Sciatic nerve (tissue), 2 donors: ENCODE results near the gene F13A1. TPM values are rescaled to one million over a fixed set of nuclear protein-coding genes. Genes with fewer than 3 reads are reported as not detected.
"Not testable (repeated sequence)": the region's sequence is repeated elsewhere in the genome, so short reads cannot be mapped to it uniquely, and the experiment has no call there.

Experiments
- ATAC-seq: fragments of 200-7000 bp; cut with Tn5 transposase; one replicate; pipeline ENCODE4 v1.9.1; 2020; ENCODE audit warnings: mild to moderate bottlenecking, moderate library complexity
- DNase-seq: peaks from one replicate; pipeline ENCODE4 v3.0.0-alpha.2; 2020; ENCODE audit warnings: low spot score
- intact Hi-C: fragments of 100-400 bp; cut with DNase I; formaldehyde crosslinking; loops from one replicate; pipeline ENCODE4 v1.14.2; 2022
- total RNA-seq: library from RNA; stranded (reverse); fragmentation: NEBNext Ultra II Directional; extraction: Animal tissue kit (Norgen Biotek cat#: 25700); gene quantifications from one replicate; pipeline ENCODE4 v1.2.1, GENCODE V29; 2021
- donor health status: DM: no; HTN: no; CAD: no.
- donor health status: DM: no; HTN: no; CAD: no.

The F13A1 gene
- total RNA-seq, 1 donor from 2014 or later, result 231 TPM

DNA sequence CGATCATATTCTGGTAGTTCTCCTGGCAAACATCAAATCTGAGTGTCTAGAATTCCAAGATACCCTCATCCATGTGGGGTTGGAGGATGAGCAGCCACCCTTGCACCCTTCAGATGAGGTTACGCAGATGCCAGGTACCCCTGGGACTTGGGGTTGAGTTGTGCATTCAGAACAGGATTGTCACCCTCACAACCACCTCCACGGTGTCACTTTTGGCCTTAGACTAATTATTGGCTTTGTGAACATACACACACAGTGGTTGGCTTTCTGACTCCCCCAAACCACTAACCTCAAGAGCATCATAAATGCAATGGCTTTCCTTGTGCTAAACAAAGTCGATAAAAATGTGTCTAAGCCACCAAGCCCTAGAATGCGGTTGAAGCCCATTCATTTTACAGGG is 2.9 kb upstream of the F13A1 start:
- intact Hi-C loops, result no loop called here
- no peak for ATAC-seq

DNA sequence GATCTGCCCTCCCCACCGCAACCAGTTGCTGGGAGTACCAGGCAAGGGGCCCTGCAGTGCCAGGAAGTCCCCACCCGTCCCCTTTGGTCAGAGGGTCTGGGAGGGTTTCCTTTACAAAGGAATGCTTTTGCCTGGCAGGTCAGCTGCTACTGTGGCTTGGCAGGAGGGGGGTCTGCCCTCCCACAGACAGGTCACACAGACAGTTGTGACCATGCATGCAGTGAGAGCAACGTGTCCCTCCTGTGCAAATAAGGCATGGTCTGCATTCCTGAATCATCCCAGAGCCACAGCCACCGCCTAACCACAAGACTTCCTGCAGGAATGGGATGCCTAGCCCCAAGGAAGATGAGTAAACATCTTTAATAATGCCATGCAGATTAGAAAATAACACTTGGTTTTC is 439 bp upstream of the F13A1 start:
- intact Hi-C loops, result no loop called here
- no peak for DNase-seq
- ATAC-seq, result peak; percentile 5

More for the DNA sequence above, 2.9 kb upstream of the F13A1 start:
- DNase-seq, result no peak

DNA sequence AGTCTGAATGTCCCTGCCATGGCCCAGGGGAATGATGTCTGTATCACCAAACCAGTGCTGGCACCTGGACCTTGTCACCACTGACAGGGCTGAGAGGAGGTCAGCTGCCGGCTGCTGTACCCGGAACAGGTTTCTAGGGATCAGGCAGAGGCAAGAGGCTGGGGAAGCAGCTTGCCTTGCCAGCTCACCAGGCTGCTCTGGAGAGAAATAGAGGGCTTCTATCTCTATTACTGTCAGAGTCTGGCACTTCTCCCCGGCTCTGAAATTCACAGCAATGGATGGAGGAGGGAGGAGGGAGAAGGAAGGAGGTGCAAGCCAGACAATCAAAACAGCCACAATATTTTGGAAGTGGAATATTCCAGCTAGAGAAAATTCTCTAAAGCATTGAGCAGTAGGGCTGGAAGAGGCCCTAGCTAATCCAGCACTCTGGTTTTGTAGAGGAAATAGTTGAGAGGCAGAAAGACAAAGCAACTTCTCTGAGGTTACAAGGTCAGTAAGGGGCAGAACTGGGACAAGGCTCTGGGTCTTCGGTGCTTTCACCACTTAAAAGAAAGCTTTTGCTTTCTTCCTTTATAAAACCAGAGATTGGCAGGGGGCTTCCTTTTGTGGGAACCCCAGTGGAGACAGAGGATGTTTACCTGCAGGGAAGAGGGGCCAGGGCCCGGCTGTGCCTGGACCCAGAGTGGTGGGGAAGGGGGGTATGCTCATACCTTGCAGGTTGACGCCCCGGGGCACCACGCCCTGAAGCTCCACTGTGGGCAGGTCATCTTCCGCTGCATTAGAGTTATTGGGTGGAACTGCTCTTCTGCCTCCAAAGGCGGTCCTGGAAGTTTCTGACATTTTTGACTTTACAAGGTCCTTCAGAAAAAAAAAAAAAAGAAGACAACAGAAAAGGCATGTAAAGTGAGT is 2.4 kb downstream of the F13A1 start:
- no peak for ATAC-seq

DNA sequence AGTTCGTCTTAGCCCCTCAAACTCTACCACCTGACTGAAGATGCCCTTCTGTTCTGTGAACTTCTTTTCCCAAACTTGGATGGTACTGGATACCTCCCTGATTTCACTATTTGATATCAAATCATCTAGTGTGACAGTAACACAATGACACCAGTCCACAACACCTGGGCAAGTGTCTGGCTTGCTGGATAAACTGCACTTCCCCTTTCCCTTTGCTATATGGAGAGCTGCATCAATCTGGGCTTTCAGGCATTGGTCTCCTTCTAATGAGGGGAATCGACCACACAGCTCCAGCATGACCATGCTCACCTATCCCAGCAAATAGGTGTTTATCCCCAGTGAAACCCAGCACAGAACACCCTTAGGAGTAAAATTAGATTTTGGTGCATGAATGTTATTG is 3.1 kb downstream of the F13A1 start:
- ATAC-seq, result no peak
- intact Hi-C loops, result no loop called here
- no peak for DNase-seq

More for the DNA sequence above, 2.4 kb downstream of the F13A1 start:
- DNase-seq, result no peak
- intact Hi-C loops, result no loop called here

DNA sequence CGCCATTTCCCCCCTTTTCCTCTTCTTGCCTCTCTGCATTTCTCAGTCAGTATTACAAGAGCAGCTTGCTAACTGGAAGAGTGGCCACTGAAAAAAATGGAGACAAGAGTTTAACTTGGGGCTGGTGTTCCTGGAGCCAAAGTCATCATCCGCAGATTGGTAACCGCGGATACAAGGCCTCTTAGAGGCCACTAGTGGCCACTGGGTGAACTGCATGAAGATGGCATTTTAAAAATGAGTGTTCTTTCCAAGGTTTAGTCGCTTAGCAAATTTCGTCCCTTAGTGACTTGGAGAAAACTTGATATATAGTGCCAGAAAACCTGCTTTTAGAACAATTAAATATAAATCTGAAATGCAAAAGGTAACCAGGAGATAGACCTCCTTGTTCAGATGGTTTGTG is 4.8 kb downstream of the F13A1 start:
- intact Hi-C loops, result no loop called here
- DNase-seq (peak; percentile 69), ATAC-seq (peak; percentile 52)

DNA sequence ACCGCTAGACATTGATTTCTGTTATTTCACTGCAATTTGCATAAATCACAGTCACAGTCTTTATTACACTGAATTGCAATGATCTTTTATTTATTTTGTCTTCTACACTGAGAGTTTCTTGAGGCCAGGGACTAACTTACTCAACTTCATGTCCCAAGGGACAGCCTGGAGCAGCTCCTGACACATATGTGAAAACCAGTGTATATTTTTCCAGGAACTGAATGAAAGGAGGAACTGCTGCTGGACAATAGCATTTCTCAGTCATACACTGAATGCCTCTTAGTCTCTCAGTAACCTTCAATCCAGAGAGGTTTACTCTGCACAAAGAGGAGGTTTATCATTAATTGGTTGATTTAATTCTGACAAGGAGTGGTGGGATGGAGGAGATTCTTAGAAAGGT is 5.9 kb downstream of the F13A1 start:
- intact Hi-C loops, result no loop called here
- DNase-seq, result no peak
- ATAC-seq, result no peak

DNA sequence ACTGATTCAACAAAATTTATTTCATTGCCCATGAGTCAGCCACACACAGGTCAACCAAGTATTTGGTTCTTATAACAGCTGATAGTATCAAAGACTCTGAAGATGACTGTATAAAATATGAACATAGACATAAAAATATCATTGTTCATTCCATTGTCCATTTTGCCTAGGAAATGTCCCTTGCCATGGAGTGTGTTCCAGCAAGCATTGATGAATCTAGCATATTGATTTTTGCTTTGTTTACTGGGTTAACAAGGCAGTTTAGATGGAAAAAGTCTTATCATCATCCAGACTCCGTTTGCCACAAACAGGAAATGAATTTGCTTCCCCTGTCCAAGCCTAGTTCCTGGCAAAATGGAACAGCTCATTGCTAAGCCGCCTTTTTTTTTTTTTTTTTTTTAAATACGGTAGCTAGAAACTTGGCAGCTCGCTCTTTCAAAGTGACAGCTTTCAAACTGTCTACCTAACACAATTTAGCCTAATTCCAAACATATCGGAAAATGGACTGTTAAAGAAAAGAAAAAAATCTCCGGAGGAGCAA is 7.5 kb downstream of the F13A1 start:
- ATAC-seq (no peak), DNase-seq (no peak)
- intact Hi-C loops, result no loop called here

DNA sequence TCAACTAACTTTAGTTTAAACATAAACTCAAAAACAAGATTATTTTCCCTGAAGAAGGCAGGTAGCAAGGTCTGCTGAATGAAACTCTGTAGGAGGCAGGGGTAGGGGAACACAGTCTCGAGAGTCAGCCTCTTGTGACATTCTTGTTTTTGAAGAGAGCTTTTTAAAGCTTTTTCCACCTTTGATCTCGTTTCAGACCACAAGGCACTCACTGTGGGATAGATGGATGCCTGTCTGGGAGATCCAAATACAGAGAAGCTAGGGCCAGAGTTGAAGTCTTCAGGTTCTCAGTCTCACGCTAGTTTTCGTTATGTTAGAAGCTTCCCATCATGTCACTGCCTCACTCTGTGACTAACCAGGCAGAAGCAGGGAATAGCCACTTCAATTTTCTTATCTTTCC is 14.9 kb downstream of the F13A1 start:
- ATAC-seq, result no peak
- intact Hi-C loops, result no loop called here
- no peak for DNase-seq

DNA sequence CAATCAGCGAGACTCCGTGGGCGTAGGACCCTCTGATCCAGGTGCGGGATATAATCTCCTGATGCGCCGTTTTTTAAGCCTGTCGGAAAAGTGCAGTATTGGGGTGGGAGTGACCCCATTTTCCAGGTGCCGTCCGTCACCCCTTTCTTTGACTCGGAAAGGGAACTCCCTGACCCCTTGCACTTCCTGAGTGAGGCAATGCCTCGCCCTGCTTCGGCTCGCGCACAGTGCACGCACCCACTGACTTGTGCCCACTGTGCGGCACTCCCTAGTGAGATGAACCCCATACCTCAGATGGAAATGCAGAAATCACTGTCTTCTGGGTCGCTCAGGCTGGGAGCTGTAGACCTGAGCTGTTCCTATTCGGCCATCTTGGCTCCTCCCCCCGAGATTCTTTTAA is 20.1 kb downstream of the F13A1 start:
- DNase-seq, ATAC-seq, intact Hi-C loops: not testable (repeated sequence)

DNA sequence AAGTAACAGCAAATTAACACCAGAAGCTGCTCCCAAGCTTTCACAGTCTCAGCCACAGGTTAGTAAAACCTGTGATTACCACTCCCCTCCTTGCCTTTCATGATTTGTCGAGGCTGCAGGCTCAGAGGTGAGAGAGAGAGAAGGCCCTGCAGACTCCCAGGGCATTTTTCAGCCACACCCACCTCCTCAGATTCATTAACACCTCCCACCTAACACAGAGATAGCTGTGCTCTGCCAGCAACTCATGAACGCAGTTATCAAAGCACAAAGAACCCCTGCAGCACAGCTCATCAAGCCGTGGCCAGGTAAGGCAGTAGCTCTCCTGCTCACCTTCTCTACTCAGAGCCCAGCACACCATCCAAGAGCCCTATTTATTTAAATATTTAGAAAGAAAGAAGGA is 27.1 kb downstream of the F13A1 start:
- intact Hi-C loops, result no loop called here
- DNase-seq, result no peak
- ATAC-seq, result no peak

DNA sequence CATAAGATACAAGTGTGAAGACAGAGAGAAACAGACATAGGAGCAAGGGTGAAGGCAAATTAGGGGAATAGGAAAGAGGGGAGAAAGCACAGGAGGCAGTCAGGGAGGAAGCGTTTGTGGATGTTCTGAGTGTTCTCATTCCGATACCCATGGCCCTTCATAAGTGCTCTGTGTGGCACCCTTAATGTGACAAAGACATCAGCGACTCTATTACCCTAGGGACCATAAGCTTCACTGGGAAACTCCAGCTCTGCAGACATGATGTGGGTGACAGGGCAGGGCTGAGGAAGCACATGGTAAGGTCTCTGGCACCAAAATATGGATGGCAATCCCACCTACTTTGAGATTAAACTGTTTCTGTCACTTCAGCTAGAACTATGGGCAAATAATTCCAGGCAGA is 33.0 kb downstream of the F13A1 start:
- DNase-seq (no peak), ATAC-seq (no peak)
- intact Hi-C loops, result no loop called here

DNA sequence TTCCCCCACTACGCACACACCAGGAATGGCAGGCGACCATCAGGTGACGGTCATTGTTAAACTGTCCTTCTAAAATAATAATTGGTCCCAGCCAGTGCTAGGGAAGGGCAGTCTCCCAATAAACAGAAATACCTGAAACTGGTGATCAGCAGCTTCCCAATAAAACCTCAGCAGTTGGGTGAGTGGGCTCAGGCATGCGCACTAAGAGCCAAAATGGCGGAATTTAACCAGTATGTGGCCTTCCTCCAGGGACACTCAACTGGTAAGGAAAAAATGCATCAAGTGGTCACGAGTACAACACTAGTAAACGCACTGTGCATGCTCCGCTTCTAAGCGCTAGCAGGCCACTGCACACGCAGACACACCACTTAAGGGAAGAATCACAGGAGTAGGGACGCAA is 34.8 kb downstream of the F13A1 start:
- DNase-seq (no peak), ATAC-seq (no peak)
- intact Hi-C loops, result no loop called here

DNA sequence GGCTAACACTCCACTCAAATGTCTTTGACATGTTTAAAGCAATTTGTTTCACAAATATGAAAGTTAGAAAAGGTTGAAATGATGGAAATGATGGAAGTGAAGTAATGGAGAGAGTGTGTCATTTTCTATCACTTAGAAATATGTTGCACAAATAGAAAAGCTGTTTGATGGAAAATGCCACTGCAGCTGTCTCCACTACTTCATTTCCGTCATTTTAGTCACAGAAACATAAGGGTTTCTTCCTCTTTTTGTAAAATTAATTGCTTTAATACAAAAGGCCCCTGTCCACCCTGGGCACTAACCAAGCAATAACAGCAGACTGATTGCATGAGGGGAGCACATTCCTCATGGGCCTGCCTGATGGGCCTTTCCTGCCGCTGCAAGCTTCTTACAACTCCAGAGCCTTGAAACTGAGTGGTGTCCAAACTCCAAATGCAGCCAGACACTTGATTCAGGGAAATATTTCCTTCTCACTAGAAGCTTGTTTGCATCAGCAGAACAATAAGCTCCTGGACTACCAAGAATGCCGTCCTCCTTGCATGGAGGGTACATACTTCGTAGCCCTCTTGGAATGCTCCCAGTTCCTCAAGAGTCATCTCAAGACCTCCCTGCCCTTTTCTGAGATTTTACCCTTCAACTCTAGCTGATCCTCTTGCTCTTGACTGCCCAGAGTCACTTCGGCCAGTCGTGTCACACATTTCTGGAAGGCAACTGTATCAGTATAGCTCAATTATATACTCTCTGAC is 36.1 kb downstream of the F13A1 start:
- DNase-seq (no peak), ATAC-seq (no peak)
- intact Hi-C loops, result no loop called here

DNA sequence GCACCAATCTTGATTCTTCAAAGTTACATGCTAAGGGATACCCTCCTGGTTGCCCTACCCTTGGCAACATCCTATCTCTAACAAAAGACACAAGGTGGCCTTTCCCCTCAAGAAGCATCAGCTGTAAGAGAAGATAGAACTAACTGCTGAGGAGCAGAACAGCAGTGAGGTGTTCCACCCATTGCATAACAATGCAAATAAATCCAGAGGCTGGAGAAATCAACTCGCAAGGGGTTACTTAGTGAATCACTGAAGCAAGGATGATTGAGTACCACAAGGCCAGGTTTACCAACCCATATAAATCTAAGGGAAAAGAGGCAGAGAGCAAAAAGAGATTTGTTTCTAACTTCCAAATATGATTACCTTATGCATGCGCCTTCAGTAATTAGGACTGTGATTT is 36.7 kb downstream of the F13A1 start:
- DNase-seq (no peak), ATAC-seq (no peak)
- intact Hi-C loops, result no loop called here

DNA sequence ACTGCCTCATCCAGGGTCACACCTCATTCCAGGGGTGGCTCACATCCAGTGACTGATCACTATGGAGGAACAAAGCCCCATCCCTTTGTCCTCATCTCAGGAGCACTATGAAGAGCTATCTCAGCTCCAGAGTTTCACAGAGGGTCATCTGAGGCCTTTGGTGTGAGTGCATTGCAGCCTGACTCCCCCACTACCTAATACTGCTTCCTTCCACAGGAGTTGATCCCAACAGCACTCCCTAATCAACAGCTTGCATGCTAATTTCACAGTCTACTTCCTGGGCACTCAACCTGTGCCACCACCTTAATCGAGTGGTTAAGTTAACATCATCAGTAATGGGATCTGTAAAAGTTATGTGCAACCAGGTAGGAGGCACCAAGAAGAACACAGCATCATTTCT is 37.7 kb downstream of the F13A1 start:
- intact Hi-C loops, result no loop called here
- no peak for ATAC-seq
- no peak for DNase-seq

DNA sequence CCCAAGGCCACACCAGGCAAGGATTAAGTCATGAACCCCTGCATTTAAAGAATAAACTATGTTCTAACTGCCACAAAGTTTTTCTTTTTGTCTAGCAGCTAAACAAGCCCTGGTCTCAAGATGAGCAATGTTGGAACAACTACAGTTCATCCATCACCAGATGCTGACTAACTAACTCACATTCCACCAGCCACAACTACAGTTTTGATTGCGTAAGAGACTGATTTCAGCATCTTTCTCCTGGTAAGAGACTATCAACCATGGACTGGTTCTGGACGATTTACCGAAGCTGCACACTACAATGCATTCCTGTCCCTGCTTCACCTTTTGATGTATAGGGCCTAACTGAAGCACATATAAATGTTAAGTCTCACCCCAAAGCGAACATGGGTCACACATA is 43.0 kb downstream of the F13A1 start:
- no peak for DNase-seq
- no peak for ATAC-seq
- intact Hi-C loops, result no loop called here

DNA sequence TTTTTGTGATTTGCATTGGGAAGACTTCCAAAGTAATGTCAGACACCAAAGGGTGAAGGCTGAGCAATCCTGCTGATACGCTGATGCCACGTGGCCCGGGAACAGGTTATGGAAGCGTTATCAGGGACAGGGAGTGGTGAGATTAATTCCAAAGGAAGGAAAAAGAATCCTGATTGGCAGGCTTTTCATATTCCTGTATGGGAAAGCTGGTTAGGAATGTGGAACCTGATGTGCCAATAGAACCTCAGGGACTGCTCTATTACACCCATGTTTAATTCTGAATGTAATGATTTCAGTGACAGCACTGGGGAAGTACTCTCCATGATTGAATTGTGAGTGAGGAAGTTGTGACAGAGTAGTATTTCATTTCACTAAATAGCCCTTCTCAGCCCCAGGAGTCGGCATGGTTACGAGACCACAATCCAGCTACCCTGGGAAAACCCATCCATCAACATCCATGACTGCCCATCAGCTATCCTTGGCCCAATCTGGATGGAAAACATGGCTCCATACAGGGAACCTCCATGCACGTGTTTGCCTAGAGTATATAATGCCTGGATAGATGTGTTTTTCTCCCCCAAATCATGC is 49.4 kb downstream of the F13A1 start:
- intact Hi-C loops, result no loop called here
- ATAC-seq, result no peak
- no peak for DNase-seq

DNA sequence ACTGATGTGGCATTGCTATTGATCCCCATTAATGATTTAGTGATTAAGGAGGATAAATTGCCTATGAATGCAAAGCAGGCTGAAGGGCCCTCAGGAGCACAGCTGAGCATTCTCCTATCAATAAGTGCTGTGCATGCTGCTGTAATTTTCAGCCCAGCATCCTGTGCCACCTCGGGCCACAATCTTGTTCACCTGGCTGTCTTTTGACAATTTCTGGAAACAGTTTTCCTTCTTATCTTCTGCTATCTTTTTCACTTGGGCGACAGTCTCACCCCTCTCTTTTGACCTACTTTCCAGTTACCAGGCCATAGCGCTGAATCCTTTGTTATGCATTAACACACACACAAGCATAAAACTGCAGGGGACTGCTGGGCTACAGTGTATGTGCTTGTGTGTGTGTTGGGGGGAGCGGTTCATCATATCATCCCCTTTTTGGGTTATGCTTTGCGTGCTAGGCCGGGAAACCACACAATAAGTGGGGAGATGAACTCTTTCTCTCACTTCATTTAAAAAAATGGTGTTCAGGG is 60.2 kb downstream of the F13A1 start:
- ATAC-seq (no peak), DNase-seq (no peak)
- intact Hi-C loops, result no loop called here

DNA sequence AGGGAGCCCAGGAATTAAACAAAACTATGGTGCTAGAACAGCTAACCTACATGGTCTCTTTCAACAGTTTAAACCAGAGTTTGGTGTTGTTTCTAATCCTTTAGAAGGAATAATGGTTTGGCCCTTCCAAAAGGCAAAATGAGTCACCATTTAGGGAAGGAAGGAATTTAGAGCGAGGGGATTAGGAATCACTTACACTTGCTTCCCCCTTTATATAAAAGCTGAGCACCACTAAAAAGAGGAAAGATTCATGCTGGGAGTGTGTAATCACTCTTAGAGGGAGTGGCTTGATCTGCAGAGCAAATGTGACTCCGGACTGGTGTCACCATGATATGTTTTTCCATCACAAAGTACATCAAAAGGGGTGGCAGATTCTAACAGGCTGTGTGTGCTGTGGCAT is 63.6 kb downstream of the F13A1 start:
- ATAC-seq, result no peak
- intact Hi-C loops, result no loop called here
- no peak for DNase-seq

DNA sequence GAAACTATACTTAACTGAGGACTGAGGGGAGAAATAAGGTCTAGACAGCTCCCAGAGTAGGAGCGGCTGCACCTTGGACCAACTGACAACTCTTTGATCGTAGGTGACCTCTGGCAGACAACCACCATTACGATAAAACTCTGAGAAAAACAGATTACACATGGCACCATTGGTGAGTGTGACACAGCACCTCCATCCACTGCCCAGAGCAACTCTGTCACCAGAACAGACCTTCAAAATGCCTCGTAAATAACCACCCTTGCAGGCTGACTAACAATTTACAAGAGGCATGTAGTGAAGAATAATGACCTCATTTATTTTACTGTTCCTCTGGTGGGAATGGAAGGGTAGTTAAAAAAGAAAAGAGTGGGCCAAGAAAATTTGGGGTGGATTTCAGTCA is 64.2 kb downstream of the F13A1 start:
- DNase-seq (no peak), ATAC-seq (no peak)
- intact Hi-C loops, result no loop called here
